Measurements from ENCODE around the gene ZNF511. TPM values are rescaled to one million over a fixed set of nuclear protein-coding genes. Genes with fewer than 3 reads are reported as not detected.

The ZNF511 gene
- total RNA-seq (2022; extraction: Qiagen RNA extraction; ENCODE audit: low read depth) = 49.5 to 76.3 TPM (median 61.5 TPM) in 5 replicates

GRCh38 chr10:133308421-133309099 is at the start of gene ZNF511, which contains the start of gene TUBGCP2:
Gene ZNF511, plus strand, starts transcription at chr10:133308914. Its CDS starts 30 bp downstream, at chr10:133308944.
Gene TUBGCP2, minus strand, starts transcription at chr10:133308872. Its CDS starts 5,931 bp downstream, at chr10:133302941.

GRCh38 chr10:133276435-133277201 is 32.1 kb upstream of the ZNF511 start, which contains the start of gene ADAM8:
Gene ADAM8, minus strand, starts transcription at chr10:133276868. Its CDS starts 51 bp downstream, at chr10:133276817.

GRCh38 chr10:133336577-133337369 is 28.1 kb downstream of the ZNF511 start, which contains the start of gene CALY:
Gene CALY, minus strand, starts transcription at chr10:133336896. Its CDS starts 7,907 bp downstream, at chr10:133328989.

GRCh38 chr10:133357285-133358161 is 48.8 kb downstream of the ZNF511 start, which contains the start of gene FUOM:
Gene FUOM, minus strand, starts transcription at chr10:133358019. Its CDS starts 12 bp downstream, at chr10:133358007.

Other genes with a start within 250 kb of the ZNF511 start
- 0.12 to 0.19 TPM (median 0.15 TPM) in 5 replicates for gene ADGRA1, start 221.0 kb upstream of the ZNF511 start, total RNA-seq (2022; extraction: Qiagen RNA extraction; ENCODE audit: low read depth)
- gene KNDC1, start 148.7 kb upstream of the ZNF511 start, total RNA-seq (2022; extraction: Qiagen RNA extraction; ENCODE audit: low read depth) = 0.52 to 2.4 TPM (median 0.87 TPM) in 5 replicates
- not detected in 5 replicates for gene UTF1, start 78.7 kb upstream of the ZNF511 start, total RNA-seq (2022; extraction: Qiagen RNA extraction; ENCODE audit: low read depth)
- gene VENTX, start 71.1 kb upstream of the ZNF511 start, total RNA-seq (2022; extraction: Qiagen RNA extraction; ENCODE audit: low read depth) = not detected in 5 replicates
- gene ADAM8, start 32.0 kb upstream of the ZNF511 start, total RNA-seq (2022; extraction: Qiagen RNA extraction; ENCODE audit: low read depth) = 1.0 to 4.5 TPM (median 3.3 TPM) in 5 replicates
- gene TUBGCP2, start within 50 bp of the ZNF511 start, total RNA-seq (2022; extraction: Qiagen RNA extraction; ENCODE audit: low read depth) = 34.9 to 49.3 TPM (median 41.2 TPM) in 5 replicates
- gene CALY, start 28.0 kb downstream of the ZNF511 start, total RNA-seq (2022; extraction: Qiagen RNA extraction; ENCODE audit: low read depth) = 0.42 to 1.6 TPM (median 0.70 TPM) in 5 replicates
- not detected in 5 replicates for gene PRAP1, start 38.5 kb downstream of the ZNF511 start, total RNA-seq (2022; extraction: Qiagen RNA extraction; ENCODE audit: low read depth)
- 9.9 to 16.2 TPM (median 11.9 TPM) in 5 replicates for gene FUOM, start 49.1 kb downstream of the ZNF511 start, total RNA-seq (2022; extraction: Qiagen RNA extraction; ENCODE audit: low read depth)
- 122 to 153 TPM (median 138 TPM) in 5 replicates for gene ECHS1, start 64.4 kb downstream of the ZNF511 start, total RNA-seq (2022; extraction: Qiagen RNA extraction; ENCODE audit: low read depth)
- gene PAOX, start 70.3 kb downstream of the ZNF511 start, total RNA-seq (2022; extraction: Qiagen RNA extraction; ENCODE audit: low read depth) = 1.6 to 2.2 TPM (median 1.9 TPM) in 5 replicates
- 37.4 to 57.0 TPM (median 51.0 TPM) in 5 replicates for gene MTG1, start 85.2 kb downstream of the ZNF511 start, total RNA-seq (2022; extraction: Qiagen RNA extraction; ENCODE audit: low read depth)
- gene SPRN, start 115.7 kb downstream of the ZNF511 start, total RNA-seq (2022; extraction: Qiagen RNA extraction; ENCODE audit: low read depth) = 0.17 to 0.35 TPM (median 0.27 TPM) in 5 replicates
- gene SCART1, start 145.0 kb downstream of the ZNF511 start, total RNA-seq (2022; extraction: Qiagen RNA extraction; ENCODE audit: low read depth) = 0.07 to 0.31 TPM (median 0.21 TPM) in 5 replicates
- 0.26 to 0.37 TPM (median 0.31 TPM) in 4 of 5 replicates, not detected in the other for gene CYP2E1, start 218.4 kb downstream of the ZNF511 start, total RNA-seq (2022; extraction: Qiagen RNA extraction; ENCODE audit: low read depth)

All from A549 treated with ZK216348 at 1 μM for 4 hours (cell line).